ENCODE data around the gene ETV3.

GRCh38 chr1:157139052-157139715 is 989 bp upstream of the ETV3 start:
- TF ChIP-seq CTCF (conservative IDR thresholded peaks at IDR 0.05 in 1 of 2, IDR thresholded peaks at IDR 0.05 in 1 of 2; ENCODE audit: low read depth in 1 of 2, low read length in 2 of 2) (no peak), EZH2 (IDR thresholded peaks at IDR 0.05; ENCODE audit: low read length, missing control alignments) (no peak)
